ENCODE results near the gene ASTN2. TPM values are rescaled to one million over a fixed set of nuclear protein-coding genes. Genes with fewer than 3 reads are reported as not detected.
A peak's percentile ranks its signal among the peaks of the same experiment; 100 is the strongest.
"Not testable (repeated sequence)": the region's sequence is repeated elsewhere in the genome, so short reads cannot be mapped to it uniquely, and the experiment has no call there.

The ASTN2 gene
- polyA plus RNA-seq, 4 donors, result 3.0 to 15.2 (median 3.7) TPM

DNA sequence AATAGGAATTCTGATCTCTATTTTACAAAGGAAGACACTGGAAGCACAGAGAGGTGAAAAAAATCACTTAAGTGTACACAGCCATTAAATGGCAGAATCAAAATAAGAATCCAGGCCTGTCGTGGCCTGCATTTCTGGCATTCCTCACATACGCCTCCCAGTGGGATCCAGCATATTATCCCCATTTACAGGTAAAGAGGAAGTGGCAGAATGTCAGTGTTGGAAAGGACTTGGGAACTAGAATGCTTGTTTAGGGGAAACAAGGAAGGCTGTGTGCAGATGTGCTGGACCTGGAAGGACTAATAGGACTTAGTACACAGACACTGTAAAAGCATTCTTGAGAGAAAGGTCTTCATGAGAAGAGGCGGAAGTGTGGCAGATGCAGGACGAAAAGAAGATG, 486.0 kb downstream of the ASTN2 start:
- 66 to 75% (median 67%) methylated on average over 4 of the region's 4 CpGs for WGBS, 3 donors
- H3K9me3 ChIP-seq (ENCODE audit: control insufficient read depth in 2 of 2, insufficient read depth in 1 of 2, low read depth in 1 of 2, low read length in 1 of 2), result no peaks in the 10 kb centered on the region
- FAIRE-seq, result no peak
- H3K36me3 ChIP-seq (ENCODE audit: control insufficient read depth in 3 of 3, insufficient read depth in 2 of 3, low read depth in 1 of 3, low read length in 3 of 3), result no peaks in the 10 kb centered on the region
- H3K27me3 ChIP-seq (ENCODE audit: control insufficient read depth in 3 of 3, insufficient read depth in 3 of 3, low read length in 3 of 3), result peaks cover 0 to 2% (median 0%) of the 10 kb centered on the region in 3 donors
- H3K27ac ChIP-seq (ENCODE audit: low read depth in 1 of 3, low read length in 2 of 3), result no peak overlapping the region
- no peaks in the 10 kb centered on the region for H3K4me1 ChIP-seq (ENCODE audit: control insufficient read depth in 3 of 3, insufficient read depth in 2 of 3, low read depth in 1 of 3, low read length in 2 of 3)
- DNase-seq, result no peak
- H3K4me3 ChIP-seq (ENCODE audit: low read depth in 1 of 3, low read length in 3 of 3), result no peak overlapping the region

DNA sequence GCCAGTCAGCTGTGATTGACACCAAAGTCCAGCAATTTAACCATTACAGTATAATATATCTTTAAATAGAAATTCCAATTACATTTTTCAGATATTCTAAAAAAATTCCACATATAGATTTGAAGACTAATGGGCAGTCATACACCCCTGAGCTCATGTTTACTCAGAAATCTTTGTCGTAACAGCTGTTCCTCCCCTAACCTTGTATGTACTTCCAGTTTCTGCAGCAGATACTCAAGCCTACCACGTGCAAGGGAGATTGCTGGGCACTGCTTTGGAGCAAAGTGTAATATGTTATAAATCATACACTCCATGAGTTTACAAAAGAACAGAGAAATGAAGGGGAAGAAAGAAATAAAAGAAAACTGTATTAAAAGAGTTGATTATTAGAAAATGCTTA, 486.6 kb downstream of the ASTN2 start:
- H3K4me1 ChIP-seq (ENCODE audit: control insufficient read depth in 3 of 3, insufficient read depth in 2 of 3, low read depth in 1 of 3, low read length in 2 of 3), result no peaks in the 10 kb centered on the region
- no peak overlapping the region for H3K4me3 ChIP-seq (ENCODE audit: low read depth in 1 of 3, low read length in 3 of 3)
- peaks cover 0 to 2% (median 0%) of the 10 kb centered on the region in 3 donors for H3K27me3 ChIP-seq (ENCODE audit: control insufficient read depth in 3 of 3, insufficient read depth in 3 of 3, low read length in 3 of 3)
- FAIRE-seq, result no peak
- no peaks in the 10 kb centered on the region for H3K9me3 ChIP-seq (ENCODE audit: control insufficient read depth in 2 of 2, insufficient read depth in 1 of 2, low read depth in 1 of 2, low read length in 1 of 2)
- WGBS, 3 donors, result 22 to 27% (median 26%) methylated on average over 2 of the region's 2 CpGs
- H3K36me3 ChIP-seq (ENCODE audit: control insufficient read depth in 3 of 3, insufficient read depth in 2 of 3, low read depth in 1 of 3, low read length in 3 of 3), result no peaks in the 10 kb centered on the region
- DNase-seq, result peak in 1 of 2 donors; percentile 4
- no peak overlapping the region for H3K27ac ChIP-seq (ENCODE audit: low read depth in 1 of 3, low read length in 2 of 3)

DNA sequence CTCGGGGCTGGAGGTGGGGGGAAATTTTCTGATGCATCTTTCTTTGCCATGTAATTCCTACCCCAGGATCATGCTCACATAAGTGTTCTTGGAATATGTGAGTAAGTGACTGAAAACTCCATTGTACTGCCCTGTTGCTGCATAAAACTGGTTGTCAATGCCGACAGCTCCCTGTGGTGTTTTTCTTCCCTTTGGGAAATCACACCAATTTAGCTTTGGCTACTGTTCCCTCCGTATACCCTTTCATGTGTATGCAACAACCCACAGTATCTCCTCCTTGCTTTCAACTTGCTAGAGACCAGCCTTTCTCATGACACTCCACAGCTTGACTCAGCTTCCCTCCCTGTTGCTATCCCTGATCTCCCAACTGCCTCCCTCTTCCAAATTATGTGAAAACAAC, 487.1 kb downstream of the ASTN2 start:
- FAIRE-seq, result no peak
- no peak overlapping the region for H3K4me3 ChIP-seq (ENCODE audit: low read depth in 1 of 3, low read length in 3 of 3)
- no peaks in the 10 kb centered on the region for H3K36me3 ChIP-seq (ENCODE audit: control insufficient read depth in 3 of 3, insufficient read depth in 2 of 3, low read depth in 1 of 3, low read length in 3 of 3)
- DNase-seq, result no peak
- H3K4me1 ChIP-seq (ENCODE audit: control insufficient read depth in 3 of 3, insufficient read depth in 2 of 3, low read depth in 1 of 3, low read length in 2 of 3), result no peaks in the 10 kb centered on the region
- H3K27me3 ChIP-seq (ENCODE audit: control insufficient read depth in 3 of 3, insufficient read depth in 3 of 3, low read length in 3 of 3), result peaks cover 0 to 2% (median 0%) of the 10 kb centered on the region in 3 donors
- WGBS, 3 donors, result 57 to 62% (median 59%) methylated on average over 3 of the region's 3 CpGs
- H3K9me3 ChIP-seq (ENCODE audit: control insufficient read depth in 2 of 2, insufficient read depth in 1 of 2, low read depth in 1 of 2, low read length in 1 of 2), result no peaks in the 10 kb centered on the region
- no peak overlapping the region for H3K27ac ChIP-seq (ENCODE audit: low read depth in 1 of 3, low read length in 2 of 3)

GRCh38 chr9:116925121-116925520, 489.7 kb downstream of the ASTN2 start:
- H3K27ac ChIP-seq (ENCODE audit: low read depth in 1 of 3, low read length in 2 of 3), result no peak overlapping the region
- no peak for DNase-seq
- no peak overlapping the region for H3K4me3 ChIP-seq (ENCODE audit: low read depth in 1 of 3, low read length in 3 of 3)
- no peaks in the 10 kb centered on the region for H3K9me3 ChIP-seq (ENCODE audit: control insufficient read depth in 2 of 2, insufficient read depth in 1 of 2, low read depth in 1 of 2, low read length in 1 of 2)
- no peaks in the 10 kb centered on the region for H3K4me1 ChIP-seq (ENCODE audit: control insufficient read depth in 3 of 3, insufficient read depth in 2 of 3, low read depth in 1 of 3, low read length in 2 of 3)
- H3K36me3 ChIP-seq (ENCODE audit: control insufficient read depth in 3 of 3, insufficient read depth in 2 of 3, low read depth in 1 of 3, low read length in 3 of 3), result no peaks in the 10 kb centered on the region
- no peak for FAIRE-seq
- H3K27me3 ChIP-seq (ENCODE audit: control insufficient read depth in 3 of 3, insufficient read depth in 3 of 3, low read length in 3 of 3), result peaks cover 0 to 2% (median 0%) of the 10 kb centered on the region in 3 donors

GRCh38 chr9:116924462-116925110, 490.3 kb downstream of the ASTN2 start:
- 74 to 82% (median 76%) methylated on average over 6 of the region's 6 CpGs for WGBS, 3 donors
- Histone ChIP-seq H3K27ac (ENCODE audit: low read depth in 1 of 3, low read length in 2 of 3) (no peak overlapping the region), H3K4me3 (ENCODE audit: low read depth in 1 of 3, low read length in 3 of 3) (no peak overlapping the region), H3K4me1 (ENCODE audit: control insufficient read depth in 3 of 3, insufficient read depth in 2 of 3, low read depth in 1 of 3, low read length in 2 of 3) (no peaks in the 10 kb centered on the region), H3K9me3 (ENCODE audit: control insufficient read depth in 2 of 2, insufficient read depth in 1 of 2, low read depth in 1 of 2, low read length in 1 of 2) (no peaks in the 10 kb centered on the region), H3K36me3 (ENCODE audit: control insufficient read depth in 3 of 3, insufficient read depth in 2 of 3, low read depth in 1 of 3, low read length in 3 of 3) (no peaks in the 10 kb centered on the region), H3K27me3 (ENCODE audit: control insufficient read depth in 3 of 3, insufficient read depth in 3 of 3, low read length in 3 of 3) (no peaks in the 10 kb centered on the region)
- DNase-seq, result no peak
- FAIRE-seq, result no peak

- not testable (repeated sequence) for H3K4me1 ChIP-seq (ENCODE audit: control insufficient read depth in 3 of 3, insufficient read depth in 2 of 3, low read depth in 1 of 3, low read length in 2 of 3); H3K36me3 ChIP-seq (ENCODE audit: control insufficient read depth in 3 of 3, insufficient read depth in 2 of 3, low read depth in 1 of 3, low read length in 3 of 3); DNase-seq; H3K27ac ChIP-seq (ENCODE audit: low read depth in 1 of 3, low read length in 2 of 3); FAIRE-seq; H3K9me3 ChIP-seq (ENCODE audit: control insufficient read depth in 2 of 2, insufficient read depth in 1 of 2, low read depth in 1 of 2, low read length in 1 of 2); H3K27me3 ChIP-seq (ENCODE audit: control insufficient read depth in 3 of 3, insufficient read depth in 3 of 3, low read length in 3 of 3); H3K4me3 ChIP-seq (ENCODE audit: low read depth in 1 of 3, low read length in 3 of 3)
- WGBS, 3 donors, result 73 to 80% (median 74%) methylated on average over 3 of the region's 3 CpGs
These were observed 496.9 kb downstream of the ASTN2 start for GRCh38 chr9:116917895-116918508.

DNA sequence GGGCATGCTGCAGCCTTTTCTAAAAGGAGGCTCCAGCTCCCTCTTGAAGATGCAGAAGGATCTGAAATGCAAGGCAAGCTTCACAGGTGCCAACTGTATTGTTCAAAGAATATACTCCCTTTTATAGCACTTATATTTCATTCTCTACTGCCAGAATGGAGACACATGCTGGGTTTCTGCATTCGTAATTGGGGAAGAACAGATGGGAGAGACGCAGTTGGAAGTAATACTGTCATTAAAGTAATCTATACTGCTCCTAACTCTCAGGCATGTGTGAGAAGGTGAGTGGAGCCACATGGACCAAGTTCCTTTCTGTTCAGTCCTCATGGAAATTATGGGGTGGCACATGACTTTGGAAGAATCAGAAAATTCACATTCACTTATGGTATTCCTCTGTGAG, 501.3 kb downstream of the ASTN2 start:
- no peaks in the 10 kb centered on the region for H3K4me1 ChIP-seq (ENCODE audit: control insufficient read depth in 3 of 3, insufficient read depth in 2 of 3, low read depth in 1 of 3, low read length in 2 of 3)
- WGBS, 3 donors, result 72 to 87% (median 75%) methylated on average over 2 of the region's 2 CpGs
- peaks cover 0 to 3% (median 0%) of the 10 kb centered on the region in 3 donors for H3K27me3 ChIP-seq (ENCODE audit: control insufficient read depth in 3 of 3, insufficient read depth in 3 of 3, low read length in 3 of 3)
- no peaks in the 10 kb centered on the region for H3K9me3 ChIP-seq (ENCODE audit: control insufficient read depth in 2 of 2, insufficient read depth in 1 of 2, low read depth in 1 of 2, low read length in 1 of 2)
- DNase-seq, result no peak
- no peak overlapping the region for H3K27ac ChIP-seq (ENCODE audit: low read depth in 1 of 3, low read length in 2 of 3)
- FAIRE-seq, result no peak
- no peak overlapping the region for H3K4me3 ChIP-seq (ENCODE audit: low read depth in 1 of 3, low read length in 3 of 3)
- H3K36me3 ChIP-seq (ENCODE audit: control insufficient read depth in 3 of 3, insufficient read depth in 2 of 3, low read depth in 1 of 3, low read length in 3 of 3), result no peaks in the 10 kb centered on the region

GRCh38 chr9:116910201-116910600, 504.7 kb downstream of the ASTN2 start:
- H3K4me1 ChIP-seq (ENCODE audit: control insufficient read depth in 3 of 3, insufficient read depth in 2 of 3, low read depth in 1 of 3, low read length in 2 of 3), result no peaks in the 10 kb centered on the region
- no peak for FAIRE-seq
- no peaks in the 10 kb centered on the region for H3K9me3 ChIP-seq (ENCODE audit: control insufficient read depth in 2 of 2, insufficient read depth in 1 of 2, low read depth in 1 of 2, low read length in 1 of 2)
- no peak for DNase-seq
- H3K36me3 ChIP-seq (ENCODE audit: control insufficient read depth in 3 of 3, insufficient read depth in 2 of 3, low read depth in 1 of 3, low read length in 3 of 3), result no peaks in the 10 kb centered on the region
- H3K27me3 ChIP-seq (ENCODE audit: control insufficient read depth in 3 of 3, insufficient read depth in 3 of 3, low read length in 3 of 3), result peaks cover 0 to 3% (median 0%) of the 10 kb centered on the region in 3 donors
- no peak overlapping the region for H3K4me3 ChIP-seq (ENCODE audit: low read depth in 1 of 3, low read length in 3 of 3)
- 69 to 79% (median 72%) methylated on average over 10 of the region's 10 CpGs for WGBS, 3 donors
- no peak overlapping the region for H3K27ac ChIP-seq (ENCODE audit: low read depth in 1 of 3, low read length in 2 of 3)

GRCh38 chr9:116907989-116908388, 506.9 kb downstream of the ASTN2 start:
- DNase-seq (no peak), FAIRE-seq (no peak)
- Histone ChIP-seq H3K27me3 (ENCODE audit: control insufficient read depth in 3 of 3, insufficient read depth in 3 of 3, low read length in 3 of 3) (peaks cover 0 to 3% (median 0%) of the 10 kb centered on the region in 3 donors), H3K27ac (ENCODE audit: low read depth in 1 of 3, low read length in 2 of 3) (no peak overlapping the region), H3K4me1 (ENCODE audit: control insufficient read depth in 3 of 3, insufficient read depth in 2 of 3, low read depth in 1 of 3, low read length in 2 of 3) (no peaks in the 10 kb centered on the region), H3K9me3 (ENCODE audit: control insufficient read depth in 2 of 2, insufficient read depth in 1 of 2, low read depth in 1 of 2, low read length in 1 of 2) (no peaks in the 10 kb centered on the region), H3K4me3 (ENCODE audit: low read depth in 1 of 3, low read length in 3 of 3) (no peak overlapping the region), H3K36me3 (ENCODE audit: control insufficient read depth in 3 of 3, insufficient read depth in 2 of 3, low read depth in 1 of 3, low read length in 3 of 3) (no peaks in the 10 kb centered on the region)
- WGBS, 3 donors, result 70 to 86% (median 77%) methylated on average over 3 of the region's 3 CpGs
